PC-3 (cell line): ENCODE measurements around the gene LIN37. TPM values are rescaled to one million over a fixed set of nuclear protein-coding genes. Genes with fewer than 3 reads are reported as not detected.

ENCODE experiments used
- ATAC-seq: fragments of 200-7000 bp; cut with Tn5 transposase; 2 replicates; pipeline ENCODE4 v1.9.1; 2020; ENCODE audit warnings: mild to moderate bottlenecking, moderate library complexity
- BruUV-seq: library from RNA; stranded (reverse); fragments of 400-500 nt; replicated peaks from 2 replicates; lab custom pipeline; 2021; lab: Mats Ljungman, UMichigan
- CTCF ChIA-PET: fragments of 300-600 bp; sonication (Branson Sonifier 250); formaldehyde crosslinking; loops from one replicate; lab custom pipeline; 2022; ENCODE audit warnings: antibody characterized with exemption; lab: Charles Lee
- POLR2A ChIA-PET: fragments of 300-600 bp; sonication (Branson Sonifier 250); formaldehyde crosslinking; loops from one replicate; lab custom pipeline; 2022; ENCODE audit warnings: antibody characterized with exemption; ENCODE audit not compliant: unreplicated experiment; lab: Charles Lee
- DNase-seq: peaks from one replicate; pipeline ENCODE4 v3.0.0-alpha.2; 2015
- H2AFZ ChIP-seq: fragments of 300-600 bp; sonication (generic); 2 replicates; pipeline ENCODE4 v1.6.0; 2016; ENCODE audit warnings: antibody characterized with exemption, low read length
- H3F3A ChIP-seq: fragments of 300-600 bp; sonication (generic); one replicate; pipeline ENCODE4 v1.6.0; 2017; ENCODE audit warnings: antibody characterized with exemption, low read length, control low read depth, mild to moderate bottlenecking; ENCODE audit not compliant: unreplicated experiment
- H3K27ac ChIP-seq: fragments of 300-600 bp; sonication (generic); 2 replicates; pipeline ENCODE4 v1.5.1; 2016; ENCODE audit warnings: mild to moderate bottlenecking, low read length
- H3K27me3 ChIP-seq: fragments of 300-600 bp; sonication (generic); 2 replicates; pipeline ENCODE4 v1.6.1; 2016; ENCODE audit warnings: low read length, mixed read lengths
- H3K36me3 ChIP-seq: fragments of 300-600 bp; sonication (generic); 2 replicates; pipeline ENCODE4 v1.6.1; 2016; ENCODE audit warnings: low read depth, mixed run types, low read length, mixed read lengths
- H3K4me1 ChIP-seq: fragments of 300-600 bp; sonication (generic); 2 replicates; pipeline ENCODE4 v1.5.1; 2016; ENCODE audit warnings: low read length; ENCODE audit not compliant: insufficient read depth
- H3K4me2 ChIP-seq: fragments of 300-600 bp; sonication (generic); 2 replicates; pipeline ENCODE4 v1.6.0; 2016; ENCODE audit warnings: low read length
- H3K4me3 ChIP-seq: fragments of 300-600 bp; sonication (generic); 2 replicates; pipeline ENCODE4 v1.5.1; 2016; ENCODE audit warnings: mild to moderate bottlenecking, low read length, mixed read lengths
- H3K79me2 ChIP-seq: fragments of 300-600 bp; sonication (generic); 2 replicates; pipeline ENCODE4 v1.6.1; 2017; ENCODE audit warnings: low read length, mixed read lengths
- H3K9ac ChIP-seq: fragments of 300-600 bp; sonication (generic); 2 replicates; pipeline ENCODE4 v1.6.0; 2016; ENCODE audit warnings: mild to moderate bottlenecking, low read length
- H3K9me2 ChIP-seq: fragments of 300-600 bp; sonication (generic); replicated peaks from 2 replicates; pipeline ENCODE4 v1.6.1; 2016; ENCODE audit warnings: mixed run types, low read length, mixed read lengths
- H3K9me3 ChIP-seq: fragments of 300-600 bp; sonication (generic); 2 replicates; pipeline ENCODE4 v1.6.1; 2016; ENCODE audit warnings: low read length, mixed read lengths
- H4K20me1 ChIP-seq: fragments of 300-600 bp; sonication (generic); 2 replicates; pipeline ENCODE4 v1.6.1; 2016; ENCODE audit warnings: low read length, mixed read lengths
- EZH2 ChIP-seq: fragments of 300-600 bp; sonication (generic); IDR thresholded peaks from one replicate; pipeline ENCODE4 v1.6.1; 2017; ENCODE audit warnings: antibody characterized with exemption, mild to moderate bottlenecking, low read length; ENCODE audit not compliant: unreplicated experiment
- EZH2phosphoT487 ChIP-seq: fragments of 300-600 bp; sonication (generic); IDR thresholded peaks from 2 replicates; pipeline ENCODE4 v1.6.1; 2018; ENCODE audit warnings: mild to moderate bottlenecking, antibody characterized with exemption, low read length, borderline replicate concordance
- intact Hi-C: fragments of 100-400 bp; cut with micrococcal nuclease; formaldehyde crosslinking; loops from 2 replicates; pipeline ENCODE4 v1.9.0; 2023
- total RNA-seq: library from RNA; depleted of rRNA; stranded (reverse); fragments of >200 nt; gene quantifications from 2 replicates; pipeline ENCODE4 v1.2.3, GENCODE V29; 2014
- TF ChIP-seq, protein P1 (sequence below): fragments of 300-600 bp; sonication (generic); conservative IDR thresholded peaks from 2 replicates; pipeline ENCODE4 v1.5.1; 2017; ENCODE audit warnings: antibody characterized with exemption, low read depth, mild to moderate bottlenecking, low read length

LIN37 gene
- total RNA-seq, 1 experiment from 2014 or later = 8.2 TPM

DNA sequence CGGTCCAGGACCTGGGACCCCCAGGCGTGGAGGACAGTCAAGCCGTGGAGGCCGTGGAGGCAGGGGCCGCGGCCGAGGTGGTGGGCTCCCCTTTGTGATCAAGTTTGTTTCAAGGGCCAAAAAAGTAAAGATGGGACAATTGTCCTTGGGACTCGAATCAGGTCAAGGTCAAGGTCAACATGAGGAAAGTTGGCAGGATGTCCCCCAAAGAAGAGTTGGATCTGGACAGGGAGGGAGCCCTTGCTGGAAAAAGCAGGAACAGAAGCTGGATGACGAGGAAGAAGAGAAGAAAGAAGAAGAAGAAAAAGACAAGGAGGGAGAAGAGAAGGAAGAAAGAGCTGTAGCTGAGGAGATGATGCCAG, 28.2 kb upstream of the LIN37 start:
- no peak overlapping the region for H3K27ac ChIP-seq
- BruUV-seq = no TSS peak
- peaks cover 33% of the 10 kb centered on the region for H3K79me2 ChIP-seq
- H3K4me3 ChIP-seq = no peak overlapping the region
- ATAC-seq (no peak), DNase-seq (no peak)
- no peaks in the 10 kb centered on the region for H3K9me3 ChIP-seq
- H3K9ac ChIP-seq = no peak overlapping the region
- no peaks in the 10 kb centered on the region for H3K27me3 ChIP-seq
- H3K36me3 ChIP-seq = no peaks in the 10 kb centered on the region; the same call in 1 of the 2 replicates
- H2AFZ ChIP-seq = no peak overlapping the region
- H3F3A ChIP-seq = no peaks in the 10 kb centered on the region
- intact Hi-C loops = no loop called here
- CTCF ChIA-PET = no interaction called here
- peaks cover 20% of the 10 kb centered on the region; the same call in 1 of the 2 replicates for H3K4me1 ChIP-seq
- no peak overlapping the region for H3K4me2 ChIP-seq
- 0 out of 2 replicates have a peak, but pooled peaks cover 3% of the 10 kb centered on the region for H4K20me1 ChIP-seq
- POLR2A ChIA-PET = no interaction called here
- H3K9me2 ChIP-seq = no peaks in the 10 kb centered on the region
- TF ChIP-seq, protein P1, sequence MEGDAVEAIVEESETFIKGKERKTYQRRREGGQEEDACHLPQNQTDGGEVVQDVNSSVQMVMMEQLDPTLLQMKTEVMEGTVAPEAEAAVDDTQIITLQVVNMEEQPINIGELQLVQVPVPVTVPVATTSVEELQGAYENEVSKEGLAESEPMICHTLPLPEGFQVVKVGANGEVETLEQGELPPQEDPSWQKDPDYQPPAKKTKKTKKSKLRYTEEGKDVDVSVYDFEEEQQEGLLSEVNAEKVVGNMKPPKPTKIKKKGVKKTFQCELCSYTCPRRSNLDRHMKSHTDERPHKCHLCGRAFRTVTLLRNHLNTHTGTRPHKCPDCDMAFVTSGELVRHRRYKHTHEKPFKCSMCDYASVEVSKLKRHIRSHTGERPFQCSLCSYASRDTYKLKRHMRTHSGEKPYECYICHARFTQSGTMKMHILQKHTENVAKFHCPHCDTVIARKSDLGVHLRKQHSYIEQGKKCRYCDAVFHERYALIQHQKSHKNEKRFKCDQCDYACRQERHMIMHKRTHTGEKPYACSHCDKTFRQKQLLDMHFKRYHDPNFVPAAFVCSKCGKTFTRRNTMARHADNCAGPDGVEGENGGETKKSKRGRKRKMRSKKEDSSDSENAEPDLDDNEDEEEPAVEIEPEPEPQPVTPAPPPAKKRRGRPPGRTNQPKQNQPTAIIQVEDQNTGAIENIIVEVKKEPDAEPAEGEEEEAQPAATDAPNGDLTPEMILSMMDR = no peak
- no peak for TF ChIP-seq EZH2
- no peak for TF ChIP-seq EZH2phosphoT487

DNA sequence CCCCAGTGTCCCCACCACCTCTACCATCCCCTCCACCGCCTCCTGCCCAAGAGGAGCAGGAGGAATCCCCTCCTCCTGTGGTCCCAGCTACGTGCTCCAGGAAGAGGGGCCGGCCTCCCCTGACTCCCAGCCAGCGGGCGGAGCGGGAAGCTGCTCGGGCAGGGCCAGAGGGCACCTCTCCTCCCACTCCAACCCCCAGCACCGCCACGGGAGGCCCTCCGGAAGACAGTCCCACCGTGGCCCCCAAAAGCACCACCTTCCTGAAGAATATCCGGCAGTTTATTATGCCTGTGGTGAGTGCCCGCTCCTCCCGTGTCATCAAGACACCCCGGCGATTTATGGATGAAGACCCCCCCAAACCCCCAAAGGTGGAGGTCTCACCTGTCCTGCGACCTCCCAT, 27.7 kb upstream of the LIN37 start:
- no peak overlapping the region for H3K27ac ChIP-seq
- H3K4me1 ChIP-seq = peaks cover 17% of the 10 kb centered on the region; the same call in 1 of the 2 replicates
- no peak overlapping the region for H3K4me2 ChIP-seq
- no peaks in the 10 kb centered on the region for H3K9me2 ChIP-seq
- peaks cover 29% of the 10 kb centered on the region for H3K79me2 ChIP-seq
- ATAC-seq (no peak), DNase-seq (no peak)
- ChIA-PET CTCF (no interaction called here), POLR2A (no interaction called here)
- no peaks in the 10 kb centered on the region for H3K9me3 ChIP-seq
- H3K9ac ChIP-seq = no peak overlapping the region
- no TSS peak for BruUV-seq
- no peaks in the 10 kb centered on the region for H3K27me3 ChIP-seq
- no peaks in the 10 kb centered on the region for H3F3A ChIP-seq
- TF ChIP-seq, protein P1 = no peak
- TF ChIP-seq EZH2 = no peak
- no peak for TF ChIP-seq EZH2phosphoT487
- H3K4me3 ChIP-seq = no peak overlapping the region
- H4K20me1 ChIP-seq = 0 out of 2 replicates have a peak, but pooled peaks cover 3% of the 10 kb centered on the region
- intact Hi-C loops = no loop called here
- no peaks in the 10 kb centered on the region; the same call in none of the 2 replicates for H3K36me3 ChIP-seq
- no peak overlapping the region for H2AFZ ChIP-seq

DNA sequence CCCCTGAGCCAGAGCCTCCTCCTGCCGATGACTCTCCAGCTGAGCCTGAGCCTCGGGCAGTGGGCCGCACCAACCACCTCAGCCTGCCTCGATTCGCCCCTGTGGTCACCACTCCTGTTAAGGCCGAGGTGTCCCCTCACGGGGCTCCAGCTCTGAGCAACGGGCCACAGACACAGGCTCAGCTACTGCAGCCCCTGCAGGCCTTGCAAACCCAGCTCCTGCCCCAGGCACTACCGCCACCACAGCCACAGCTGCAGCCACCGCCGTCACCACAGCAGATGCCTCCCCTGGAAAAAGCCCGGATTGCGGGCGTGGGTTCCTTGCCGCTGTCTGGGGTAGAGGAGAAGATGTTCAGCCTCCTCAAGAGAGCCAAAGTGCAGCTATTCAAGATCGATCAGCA, 27.0 kb upstream of the LIN37 start:
- no peak overlapping the region for H2AFZ ChIP-seq
- H3K79me2 ChIP-seq = peaks cover 22% of the 10 kb centered on the region
- no peak overlapping the region for H3K4me3 ChIP-seq
- TF ChIP-seq, protein P1 = no peak
- no peak for TF ChIP-seq EZH2phosphoT487
- no peak for TF ChIP-seq EZH2
- no peaks in the 10 kb centered on the region for H3K9me3 ChIP-seq
- H3K27ac ChIP-seq = no peak overlapping the region
- H3F3A ChIP-seq = no peaks in the 10 kb centered on the region
- no peaks in the 10 kb centered on the region for H3K9me2 ChIP-seq
- no peak overlapping the region for H3K9ac ChIP-seq
- intact Hi-C loops = no loop called here
- H3K4me2 ChIP-seq = no peak overlapping the region
- POLR2A ChIA-PET = no interaction called here
- H3K36me3 ChIP-seq = peaks cover 4% of the 10 kb centered on the region
- no peaks in the 10 kb centered on the region for H3K27me3 ChIP-seq
- no TSS peak for BruUV-seq
- DNase-seq (no peak), ATAC-seq (no peak)
- CTCF ChIA-PET = no interaction called here
- peaks cover 9% of the 10 kb centered on the region; the same call in 1 of the 2 replicates for H3K4me1 ChIP-seq
- H4K20me1 ChIP-seq = 0 out of 2 replicates have a peak, but pooled peaks cover 3% of the 10 kb centered on the region
